ENCODE data around the gene OR7G3.

OR7G3 gene

GRCh38 chr19:9126900-9127405 lies at the start of gene OR7G3:
Gene OR7G3 (minus strand): TSS chr19:9126950. CDS start chr19:9126950, 0 bp downstream.
- DNase-seq = no peak

DNA sequence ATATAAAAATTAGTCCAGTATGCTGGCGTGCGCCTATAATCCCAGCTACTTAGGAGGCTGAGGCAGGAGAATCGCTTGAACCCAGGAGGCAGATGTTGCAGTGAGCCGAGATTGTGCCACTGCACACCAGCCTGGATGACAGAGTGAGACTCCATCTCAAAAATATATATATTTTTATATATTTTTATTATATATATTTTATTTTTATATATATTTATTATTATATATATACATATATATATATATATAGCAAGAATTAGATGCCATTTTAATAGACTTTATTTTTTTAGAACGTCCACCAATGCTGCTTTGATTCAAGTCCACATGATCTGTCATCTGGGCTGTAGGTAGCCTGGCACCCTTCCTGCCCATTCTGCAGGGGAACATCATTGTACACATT lies 48.6 kb upstream of the OR7G3 start:
- no peak for DNase-seq

- no peak for DNase-seq
Measured at GRCh38 chr19:9171393-9171991, 44.7 kb upstream of the OR7G3 start.

- DNase-seq = no peak
Measured at GRCh38 chr19:9166846-9167245, 40.1 kb upstream of the OR7G3 start.

DNA sequence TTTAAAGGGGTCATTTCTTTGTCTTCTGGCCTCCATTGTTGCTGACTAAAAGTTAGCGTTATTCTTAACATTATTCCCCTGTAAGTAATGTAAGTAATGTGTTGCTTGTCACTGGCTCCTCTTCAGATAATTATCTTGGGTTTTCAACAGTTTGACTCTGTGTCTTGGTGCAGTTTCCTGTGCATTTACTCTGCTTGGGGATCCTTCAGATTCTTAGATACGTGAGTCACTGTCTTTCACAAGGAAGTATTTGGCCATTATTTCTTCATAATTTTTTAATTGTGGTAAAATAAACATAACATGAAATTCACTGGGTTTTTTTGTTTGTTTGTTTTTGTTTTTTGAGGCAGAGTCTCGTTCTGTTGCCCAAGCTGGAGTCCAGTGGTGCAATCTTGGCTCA lies 38.5 kb upstream of the OR7G3 start:
- DNase-seq = no peak

DNA sequence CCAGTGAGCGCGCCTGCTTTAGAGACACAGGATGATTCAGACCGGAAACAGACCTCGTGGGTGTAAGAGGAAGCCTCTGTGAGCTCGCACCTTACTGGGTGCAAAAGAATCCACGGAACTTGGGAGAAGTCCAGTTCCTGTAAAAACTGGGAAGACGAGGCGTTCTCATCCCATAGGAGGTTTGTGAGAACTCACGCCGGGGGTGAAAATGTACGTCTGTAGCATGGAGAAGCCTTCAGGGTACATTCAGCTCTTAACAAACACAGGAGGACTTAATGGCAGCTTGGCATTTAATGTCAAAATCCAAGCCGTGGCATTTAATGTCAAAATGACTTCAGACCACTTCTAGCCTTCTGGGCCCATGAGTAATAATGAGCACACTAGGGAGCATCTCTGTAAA lies 34.7 kb upstream of the OR7G3 start:
- DNase-seq = no peak

GRCh38 chr19:9159891-9160290 lies 33.1 kb upstream of the OR7G3 start:
- DNase-seq = no peak

DNA sequence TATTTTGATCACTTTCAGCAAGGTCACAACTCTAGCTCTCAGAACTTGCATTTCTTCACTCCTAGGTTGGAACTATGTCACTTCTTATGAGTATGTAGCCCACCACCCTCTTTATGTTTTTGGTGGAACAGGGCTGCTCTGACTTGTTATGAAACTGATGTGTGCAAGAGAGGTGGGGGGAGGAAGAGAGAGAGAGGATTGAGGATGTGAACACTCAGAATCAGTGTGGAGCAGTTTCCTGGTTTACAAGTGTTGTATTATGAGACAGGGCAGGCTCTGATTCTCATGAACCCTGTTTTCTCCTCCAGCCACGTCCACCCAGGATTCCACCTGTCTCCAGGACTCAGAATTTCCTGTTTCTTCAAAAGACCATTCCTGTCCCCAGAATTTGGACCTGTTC lies 29.6 kb upstream of the OR7G3 start:
- no peak for DNase-seq

GRCh38 chr19:9155591-9155990 lies 28.8 kb upstream of the OR7G3 start:
- DNase-seq = no peak

DNA sequence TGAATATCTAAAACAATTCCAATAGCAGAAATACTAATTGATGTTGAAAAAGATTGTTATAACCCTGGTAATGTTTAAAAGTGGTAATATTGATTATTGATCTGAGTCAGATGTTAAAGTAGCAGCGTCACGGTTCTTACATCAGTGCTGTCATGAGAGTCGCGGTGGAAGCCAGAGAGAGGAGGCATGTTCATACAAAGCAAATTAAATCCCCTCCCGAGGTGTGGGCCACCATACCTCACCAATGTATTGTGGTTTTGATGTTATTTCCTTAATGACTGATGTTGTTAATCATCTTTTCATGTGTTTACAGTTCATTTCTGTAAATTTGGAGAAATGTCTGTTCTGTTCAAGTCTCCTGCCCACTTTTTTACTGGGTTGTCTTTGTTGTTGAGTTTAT lies 24.6 kb upstream of the OR7G3 start:
- DNase-seq = no peak

GRCh38 chr19:9150650-9151049 lies 23.9 kb upstream of the OR7G3 start:
- DNase-seq = no peak

DNA sequence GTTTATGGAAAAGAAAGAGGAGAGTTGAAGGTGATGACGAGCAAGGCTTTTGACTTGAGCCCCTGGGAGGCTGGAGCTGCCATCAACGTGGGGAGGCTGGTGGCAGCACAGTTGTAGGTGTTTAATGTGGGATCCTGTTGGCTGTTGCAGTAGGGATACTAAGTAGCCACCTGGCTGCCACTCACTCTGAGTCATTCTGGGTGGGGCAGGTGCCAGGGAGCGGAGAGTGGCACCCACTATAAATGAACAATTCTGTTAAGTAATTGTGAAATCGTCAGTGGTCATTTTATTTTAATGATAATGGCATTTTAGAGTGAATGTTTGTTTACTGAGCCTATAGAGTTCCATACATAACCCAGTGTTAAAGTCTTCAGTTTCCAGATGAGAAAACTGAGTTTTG lies 23.2 kb upstream of the OR7G3 start:
- DNase-seq = no peak

DNA sequence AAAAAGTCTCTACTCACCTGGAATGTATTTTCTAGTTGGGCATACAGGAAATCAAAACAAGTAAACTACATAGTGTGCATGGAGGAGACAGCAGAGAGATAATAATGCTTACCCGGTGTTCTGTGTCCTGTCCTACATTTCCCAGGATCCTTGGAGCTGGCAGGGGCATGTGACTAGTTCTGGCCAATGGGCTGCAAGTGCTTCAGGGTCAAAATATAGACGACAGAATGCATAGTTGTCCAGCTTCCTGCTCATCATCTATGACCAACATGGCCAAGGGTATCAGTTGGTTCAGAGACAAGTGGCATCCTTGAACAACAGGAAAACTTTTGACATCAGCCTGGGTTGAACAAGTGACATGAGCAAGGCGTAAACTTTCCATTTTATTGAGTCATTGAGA lies 21.9 kb upstream of the OR7G3 start:
- DNase-seq = no peak

- no peak for DNase-seq
Measured at GRCh38 chr19:9146882-9147281, 20.1 kb upstream of the OR7G3 start.

DNA sequence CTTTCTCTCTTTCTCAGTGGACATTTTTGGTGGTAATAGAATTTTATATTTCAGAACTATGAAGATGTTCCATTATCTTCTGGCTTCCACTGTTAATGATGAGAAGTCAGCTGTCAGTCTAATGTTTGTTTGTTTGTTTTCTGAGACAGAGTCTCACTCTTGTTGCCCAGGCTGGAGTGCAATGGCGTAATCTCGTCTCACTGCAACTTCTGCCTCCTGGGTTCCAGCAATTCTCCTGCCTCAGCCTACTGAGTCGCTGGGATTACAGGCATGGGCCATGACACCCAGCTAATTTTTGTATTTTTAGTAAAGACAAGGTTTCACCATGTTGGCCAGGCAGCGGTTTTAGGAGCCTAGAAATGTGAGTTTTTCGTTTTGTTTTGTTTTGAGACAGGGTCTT lies 18.2 kb upstream of the OR7G3 start:
- no peak for DNase-seq

DNA sequence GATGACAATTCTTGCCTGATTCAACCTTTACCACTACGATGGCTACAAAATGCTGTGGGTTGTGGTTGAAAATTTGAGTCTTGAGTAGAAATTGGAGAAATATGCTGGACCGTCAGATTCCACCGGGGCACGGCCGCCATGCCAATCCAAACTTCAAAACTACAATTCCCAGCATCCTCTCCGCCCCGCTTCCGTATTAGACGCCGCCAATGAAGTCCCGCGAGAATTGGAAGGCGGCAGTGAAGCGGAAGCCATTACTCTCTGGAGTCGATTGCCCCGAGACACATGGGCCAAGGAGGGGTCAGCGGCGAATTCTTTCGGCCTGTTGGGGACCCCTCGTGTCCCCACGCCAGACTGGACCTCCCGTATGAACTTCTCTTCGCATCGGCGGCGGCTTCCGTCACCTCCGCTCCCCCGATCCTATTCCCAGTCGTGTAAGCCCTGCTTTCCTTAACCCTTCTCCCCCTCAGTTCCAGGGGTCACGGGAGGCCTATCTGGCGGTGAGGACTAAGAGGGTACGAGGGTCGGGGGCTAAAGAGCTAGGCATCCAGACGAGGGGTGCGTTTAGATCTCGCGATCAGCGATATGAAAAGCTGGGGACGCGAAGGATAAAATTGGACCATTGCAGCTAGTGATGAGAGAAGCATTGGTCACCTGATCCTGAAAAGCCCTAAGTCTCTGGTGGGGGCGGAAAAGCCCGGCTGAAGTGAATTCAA lies 13.6 kb upstream of the OR7G3 start, which contains the start of gene ZNF317:
Gene ZNF317, plus strand, starts transcription at position 239 of the 716 bp plus-strand sequence. CDS start 15,620 bp downstream, outside the sequence.
- peak; percentile 83 to 88 for DNase-seq

DNA sequence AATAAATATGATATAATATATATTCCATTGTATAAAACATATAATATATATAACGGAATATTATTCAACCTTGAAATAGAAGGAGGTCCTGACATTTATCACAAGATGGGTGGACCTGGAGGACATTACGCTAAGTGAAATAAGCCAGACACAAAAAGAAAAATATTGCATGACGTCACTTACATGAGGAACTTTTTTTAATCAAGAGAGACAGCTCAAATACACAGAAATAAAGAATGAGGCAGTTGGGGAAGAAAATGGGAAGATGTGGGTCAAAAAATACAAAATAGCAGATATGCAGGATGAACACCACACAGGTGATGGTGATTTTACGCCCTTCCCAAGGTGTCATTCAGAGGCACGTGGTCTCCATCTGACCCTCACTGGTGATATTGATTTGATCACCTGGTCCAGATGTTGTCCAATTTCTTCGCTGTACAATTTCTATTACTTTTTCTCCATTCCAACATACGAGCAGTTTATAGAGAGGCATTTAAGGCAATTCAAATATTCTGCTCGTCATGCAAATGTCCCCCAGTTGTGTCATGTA lies 12.9 kb upstream of the OR7G3 start:
- DNase-seq = no peak

DNA sequence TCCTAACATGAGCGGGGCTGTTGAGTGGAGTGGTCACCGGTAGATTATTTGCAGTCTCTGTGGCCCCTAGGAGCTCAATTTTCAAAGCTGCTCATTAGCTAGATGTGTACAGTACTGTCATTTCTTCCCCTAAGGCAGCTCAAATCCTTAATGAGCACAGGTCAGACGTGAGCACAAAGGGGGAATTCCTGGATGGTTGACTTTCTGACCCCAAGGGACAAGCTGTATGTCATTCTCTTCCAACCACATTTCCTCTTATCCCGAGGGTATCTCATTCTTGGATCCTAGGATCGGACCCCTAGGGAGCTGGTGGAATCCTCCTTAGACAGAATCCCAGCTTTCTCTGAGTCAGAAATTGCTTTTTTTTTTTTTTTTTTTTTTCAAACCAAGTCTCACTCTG lies 5.7 kb upstream of the OR7G3 start:
- DNase-seq = no peak

GRCh38 chr19:9130965-9131364 lies 4.2 kb upstream of the OR7G3 start:
- no peak for DNase-seq

DNA sequence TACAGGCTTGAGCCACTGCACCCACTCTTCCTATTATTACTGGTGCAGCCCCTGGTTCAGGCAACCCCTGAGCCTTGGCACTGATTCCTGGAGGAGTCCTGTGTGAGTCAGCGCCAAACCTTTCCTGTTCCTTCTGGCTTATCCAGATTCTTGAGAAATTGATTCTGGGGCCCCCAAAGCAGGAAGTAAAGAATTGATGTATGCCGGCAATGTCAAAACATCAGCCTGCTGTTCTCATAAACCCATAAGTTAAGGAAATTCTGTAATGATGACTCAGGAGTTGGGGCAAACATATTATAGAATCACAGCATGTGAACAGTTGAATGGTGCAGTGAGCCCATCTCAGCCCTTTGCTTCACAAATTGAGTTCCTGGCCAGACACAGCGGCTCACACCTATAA lies 1.4 kb upstream of the OR7G3 start:
- no peak for DNase-seq

GRCh38 chr19:9116547-9116946 lies 10.2 kb downstream of the OR7G3 start:
- no peak for DNase-seq

DNA sequence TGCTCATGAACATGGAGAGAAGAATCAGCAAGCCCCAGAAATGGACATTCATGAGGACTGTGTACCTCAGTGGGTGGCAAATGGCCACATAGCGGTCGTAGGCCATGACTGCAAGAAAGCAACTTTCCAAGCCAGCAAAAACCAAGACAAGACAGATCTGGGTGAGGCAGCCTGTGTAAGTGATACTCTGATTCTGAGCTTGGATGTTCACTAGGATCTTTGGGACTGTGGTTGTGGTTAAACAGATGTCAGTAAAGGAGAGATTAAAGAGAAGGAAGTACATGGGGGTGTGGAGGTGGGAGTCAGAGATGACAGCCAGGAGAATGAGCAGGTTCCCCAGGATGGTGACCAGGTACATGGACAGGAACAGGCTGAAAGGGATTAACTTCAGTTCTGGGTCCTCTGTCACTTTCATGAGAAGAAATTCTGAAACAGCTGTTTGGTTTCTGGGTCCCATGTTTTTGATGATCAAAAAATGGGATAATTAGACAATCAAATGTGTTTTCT lies 11.4 kb downstream of the OR7G3 start, which contains the start of gene OR7G1:
Gene OR7G1, minus strand, starts transcription at position 457 of the 507 bp plus-strand sequence. Its CDS starts 0 bp downstream, at position 457.
- DNase-seq = no peak

DNA sequence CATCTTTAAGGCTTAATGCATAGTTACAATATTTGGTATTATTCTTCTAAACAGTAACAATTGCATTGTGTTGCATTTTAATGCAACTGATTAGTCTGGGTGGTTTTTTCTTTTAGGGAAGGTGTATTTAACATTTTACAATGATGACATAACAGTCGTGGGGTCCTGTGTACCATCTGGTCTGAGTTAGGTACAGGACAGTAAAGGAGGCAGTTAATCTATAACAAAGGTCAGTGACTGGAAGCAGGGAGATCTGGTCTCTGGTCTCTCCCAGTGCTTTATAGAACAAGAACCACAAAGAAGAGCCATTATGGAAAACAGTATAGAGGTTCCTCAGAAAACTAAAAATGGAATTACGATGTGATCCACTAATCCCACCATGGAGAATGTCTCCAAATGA lies 16.8 kb downstream of the OR7G3 start:
- DNase-seq = no peak

DNA sequence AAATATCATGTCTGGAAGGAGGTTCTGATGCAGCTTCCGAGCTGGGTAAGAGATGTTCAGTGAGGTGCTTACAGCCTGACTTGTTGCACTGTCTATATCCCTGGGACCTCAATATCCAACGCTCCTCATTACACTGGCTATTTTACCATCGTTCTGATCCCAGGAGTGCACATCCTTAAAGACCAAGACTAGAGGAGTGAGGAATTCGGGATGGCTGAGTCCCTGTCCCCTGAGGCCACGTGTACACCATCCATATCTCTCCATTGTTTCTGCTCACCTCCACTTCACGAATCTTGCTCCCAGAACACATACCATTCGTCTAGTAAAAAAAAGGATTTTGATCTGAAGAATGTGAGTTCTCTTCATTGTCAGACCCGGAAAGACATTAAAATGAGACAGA lies 19.4 kb downstream of the OR7G3 start, which contains the start of gene OR7G2:
Gene OR7G2, minus strand, starts transcription at position 101 of the 400 bp plus-strand sequence. CDS start 4,232 bp downstream, outside the sequence.
- DNase-seq = no peak
